HepG2 (cell line): ENCODE results near the gene SPATA32. TPM values are rescaled to one million over a fixed set of nuclear protein-coding genes. Genes with fewer than 3 reads are reported as not detected.

ENCODE experiments used
- ATAC-seq: fragments of 200-7000 bp; cut with Tn5 transposase; 3 replicates; pipeline ENCODE4 v1.9.1; 2020; ENCODE audit warnings: mild to moderate bottlenecking, moderate library complexity
- BruUV-seq: library from RNA; stranded (reverse); fragments of 400-500 nt; replicated peaks from 2 replicates; lab custom pipeline; 2021; lab: Mats Ljungman, UMichigan
- CTCF ChIA-PET: fragments of 300-600 bp; formaldehyde crosslinking; extraction: SDS; loops from one replicate; lab custom pipeline; 2021; ENCODE audit warnings: low total read pairs, inconsistent platforms, low intra/inter-chr PET ratio; lab: Yijun Ruan, JAX
- POLR2A ChIA-PET: fragments of 350-600 bp; sonication (Branson Sonifier 250); formaldehyde crosslinking; loops from one replicate; lab custom pipeline; 2020; ENCODE audit warnings: antibody characterized with exemption, inconsistent platforms; lab: Yijun Ruan, JAX
- DNase-seq: peaks from one replicate; pipeline ENCODE4 v3.0.0-alpha.2; 2015; ENCODE audit warnings: low spot score
- FAIRE-seq: peaks from 3 replicates; lab custom pipeline; 2011; peaks lifted over from hg19 to GRCh38; lab: Jason Lieb, UNC
- H2AFZ ChIP-seq: one replicate; pipeline ENCODE4 v1.6.1; 2011; ENCODE audit warnings: low read length, inconsistent platforms
- H3K27ac ChIP-seq: fragments of 300-600 bp; 3 replicates; pipeline ENCODE4 v1.8.0; 2011; ENCODE audit warnings: mixed run types, mild to moderate bottlenecking, mixed read lengths, low read length, inconsistent platforms; ENCODE audit not compliant: insufficient read depth; ENCODE audit errors: extremely low read length
- H3K27me3 ChIP-seq, 2 experiments: fragments of 200-600 bp in 1 of 2; 2 replicates in 1 of 2; 3 replicates in 1 of 2; pipeline versions ENCODE4 v1.6.0 to v1.8.0; 2011; ENCODE audit warnings: low read length in 2 of 2, mild to moderate bottlenecking in 2 of 2, moderate library complexity in 2 of 2, inconsistent platforms in 1 of 2; ENCODE audit not compliant: insufficient read depth in 2 of 2, control insufficient read depth in 1 of 2
- H3K36me3 ChIP-seq, 2 experiments: fragments of 200-600 bp in 1 of 2; replicated peaks in 1 of 2; 2 replicates in 1 of 2; 3 replicates in 1 of 2; pipeline versions ENCODE4 v1.5.1 to v1.8.0; 2011; ENCODE audit warnings: low read length in 2 of 2, inconsistent platforms in 1 of 2; ENCODE audit not compliant: insufficient read depth in 2 of 2, control insufficient read depth in 1 of 2
- H3K4me1 ChIP-seq: 2 replicates; pipeline ENCODE4 v1.5.1; 2012; ENCODE audit warnings: low read length, inconsistent platforms; ENCODE audit not compliant: insufficient read depth
- H3K4me2 ChIP-seq: 2 replicates; pipeline ENCODE4 v1.6.0; 2011; ENCODE audit warnings: low read depth, low read length, inconsistent platforms
- H3K4me3 ChIP-seq, 3 experiments: fragments of 200-600 bp in 1 of 3; sonication (generic), shearing (Covaris generic) in 1 of 3; replicated peaks in 1 of 3; 2 replicates each; pipeline ENCODE4 v1.5.1; 2011 to 2016; ENCODE audit warnings: low read length in 3 of 3, inconsistent platforms in 2 of 3, low read depth in 2 of 3, mild to moderate bottlenecking in 2 of 3, control low read depth in 1 of 3, mixed read lengths in 1 of 3; ENCODE audit not compliant: insufficient read depth in 1 of 3
- H3K79me2 ChIP-seq: one replicate; pipeline ENCODE4 v1.6.1; 2011; ENCODE audit warnings: low read length, inconsistent platforms; ENCODE audit not compliant: insufficient read depth
- H3K9ac ChIP-seq: 2 replicates; pipeline ENCODE4 v1.6.0; 2011; ENCODE audit warnings: mild to moderate bottlenecking, low read depth, low read length, inconsistent platforms; ENCODE audit not compliant: insufficient read depth
- H3K9me3 ChIP-seq: 2 replicates; pipeline ENCODE4 v1.5.1; 2012; ENCODE audit warnings: mild to moderate bottlenecking, low read length
- H4K20me1 ChIP-seq: 2 replicates; pipeline ENCODE4 v1.6.0; 2011; ENCODE audit warnings: inconsistent platforms, mild to moderate bottlenecking, low read length, moderate library complexity; ENCODE audit not compliant: insufficient read depth
- DZIP1 ChIP-seq: sonication (generic); formaldehyde crosslinking; IDR thresholded peaks from 2 replicates; pipeline ENCODE4 v1.5.0; 2020; ENCODE audit warnings: mild to moderate bottlenecking, missing genetic modification reagents
- ELF3 ChIP-seq: IDR thresholded peaks from 2 replicates; pipeline ENCODE4 v1.6.1; 2016; ENCODE audit warnings: missing genetic modification reagents, missing compliant biosample characterization
- HIVEP1 ChIP-seq: sonication (generic); formaldehyde crosslinking; IDR thresholded peaks from 2 replicates; pipeline ENCODE4 v1.4.0; 2020; ENCODE audit warnings: mild to moderate bottlenecking, missing genetic modification reagents
- KDM5B ChIP-seq: sonication (generic); formaldehyde crosslinking; IDR thresholded peaks from 2 replicates; pipeline ENCODE4 v1.4.0; 2020; ENCODE audit warnings: missing genetic modification reagents, mild to moderate bottlenecking, borderline replicate concordance
- NFE2 ChIP-seq: sonication (generic); formaldehyde crosslinking; IDR thresholded peaks from 2 replicates; pipeline ENCODE4 v1.4.0; 2020; ENCODE audit warnings: missing genetic modification reagents
- NR0B2 ChIP-seq: sonication (generic); formaldehyde crosslinking; IDR thresholded peaks from 2 replicates; pipeline ENCODE4 v1.4.0; 2020; ENCODE audit warnings: mild to moderate bottlenecking, missing genetic modification reagents
- NRL ChIP-seq: sonication (generic); formaldehyde crosslinking; IDR thresholded peaks from 2 replicates; pipeline ENCODE4 v1.5.0; 2020; ENCODE audit warnings: missing genetic modification reagents, mild to moderate bottlenecking, moderate library complexity, borderline replicate concordance
- SMC3 ChIP-seq: IDR thresholded peaks from 2 replicates; pipeline ENCODE4 v1.6.1; 2011; ENCODE audit warnings: low read length, improper control_type of control experiment
- SP4 ChIP-seq: sonication (generic); formaldehyde crosslinking; IDR thresholded peaks from 2 replicates; pipeline ENCODE4 v1.8.1; 2023; ENCODE audit warnings: mild to moderate bottlenecking, missing genetic modification reagents
- STAG1 ChIP-seq: sonication (generic); formaldehyde crosslinking; IDR thresholded peaks from 2 replicates; pipeline ENCODE4 v1.4.0; 2020; ENCODE audit warnings: missing genetic modification reagents
- TCF12 ChIP-seq, 2 experiments: fragments of 450-650 bp in 1 of 2; sonication (generic) in 1 of 2; formaldehyde crosslinking in 1 of 2; IDR thresholded peaks; 2 replicates each; pipeline versions ENCODE4 v1.6.1 to v1.8.0; 2017 to 2022; ENCODE audit warnings: antibody characterized with exemption in 1 of 2, mild to moderate bottlenecking in 1 of 2, missing genetic modification reagents in 1 of 2, moderate library complexity in 1 of 2
- TEAD3 ChIP-seq: optimal IDR thresholded peaks from 2 replicates; pipeline ENCODE3; 2016; ENCODE audit warnings: borderline replicate concordance
- ZFP91 ChIP-seq: sonication (generic); formaldehyde crosslinking; IDR thresholded peaks from 2 replicates; pipeline ENCODE4 v1.9.0; 2022; ENCODE audit warnings: missing genetic modification reagents, mild to moderate bottlenecking, borderline replicate concordance
- ZNF331 ChIP-seq: sonication (generic); formaldehyde crosslinking; IDR thresholded peaks from 2 replicates; pipeline ENCODE4 v1.4.0; 2020; ENCODE audit warnings: missing genetic modification reagents
- ZNF850 ChIP-seq: sonication (generic); formaldehyde crosslinking; conservative IDR thresholded peaks from 2 replicates; pipeline ENCODE4 v1.9.0; 2021; ENCODE audit warnings: mild to moderate bottlenecking, missing genetic modification reagents
- WGBS: methylation state at CpG from one replicate; pipeline ENCODE4 v1.1.6; 2017; ENCODE audit warnings: low lambda C conversion rate; 5-methylcytosine and 5-hydroxymethylcytosine counted together
- in situ Hi-C: cut with HindIII; loops from 2 replicates; pipeline ENCODE4 v1.10.0; 2017; ENCODE audit warnings: low pct_unique_long_range_greater_than_20kb; ENCODE audit not compliant: extremely low pct_ligation_motif_present
- intact Hi-C: fragments of 100-400 bp; cut with micrococcal nuclease; formaldehyde crosslinking; loops from one replicate; pipeline ENCODE4 v1.10.0; 2022; ENCODE audit not compliant: unreplicated experiment
- polyA plus RNA-seq, 8 experiments: library from polyadenylated mRNA; depleted of rRNA in 3 of 8; stranded (reverse) in 7 of 8; unstranded in 1 of 8; fragments of >200 nt; fragmentation: Illumina TruSeq in 4 of 8; extraction: Trizol in 4 of 8; gene quantifications; 2 replicates each; pipeline versions ENCODE4 v1.2.1 to v1.2.3, GENCODE V29; 2011 to 2016; ENCODE audit warnings: low read depth in 4 of 8, missing spikeins in 1 of 8, mixed read lengths in 1 of 8; ENCODE audit not compliant: insufficient read depth in 1 of 8
- total RNA-seq, 5 experiments: library from RNA; depleted of rRNA; stranded (reverse); fragments of >200 nt; fragmentation: Illumina TruSeq; extraction: Trizol; gene quantifications; 2 replicates each; pipeline ENCODE4 v1.2.3, GENCODE V29; 2016; ENCODE audit warnings: low read depth in 1 of 5
- TF ChIP-seq, protein P1 (sequence below): sonication (generic); formaldehyde crosslinking; IDR thresholded peaks from 2 replicates; pipeline ENCODE4 v1.5.0; 2020; ENCODE audit warnings: mild to moderate bottlenecking, missing genetic modification reagents, moderate library complexity

SPATA32 gene
- total and polyA plus RNA-seq, 2 of the 13 experiments (the other 11 are each of a cell fraction or from before 2014, with no cell fraction given) = not detected

GRCh38 chr17:45235416-45236281 is 26.2 kb downstream of the SPATA32 start:
- Histone ChIP-seq H3K4me3 (no peak overlapping the region), H3K4me1 (peaks cover 14% of the 10 kb centered on the region), H3K27ac (no peak overlapping the region), H3K9me3 (no peaks in the 10 kb centered on the region), H4K20me1 (no peaks in the 10 kb centered on the region), H3K27me3 (peaks cover 4 to 30% of the 10 kb centered on the region in 2 experiments), H3K79me2 (no peaks in the 10 kb centered on the region), H3K36me3 (no peaks in the 10 kb centered on the region), H3K9ac (no peak overlapping the region), H3K4me2 (no peak overlapping the region), H2AFZ (no peak overlapping the region)
- intact Hi-C loops (no loop called here), in situ Hi-C loops (no loop called here)
- ChIA-PET POLR2A (interaction anchor here (0.9 to 1.6 kb wide), 4 partner anchors 10 to 84 kb away, joined by 3 to 5 read pairs (median 4); no protein-coding TSS in a partner anchor), CTCF (interaction anchor here (1.3 to 4.1 kb wide), 7 partner anchors 11 to 150 kb away, joined by 4 to 63 read pairs (median 8); partner anchors contain the start of genes ACBD4, FMNL1 and PLCD3)
- DNase-seq = peak; percentile 58
- BruUV-seq = no TSS peak
- 40% methylated on average over 20 of the region's 20 CpGs for WGBS
- peak; percentile 86 for FAIRE-seq
- peak; percentile 13 for ATAC-seq
- TF ChIP-seq ELF3 (CRISPR knock-in tag) (0 out of 2 replicates have a peak, but pooled peaks have one; percentile 38), HIVEP1 (CRISPR knock-in tag) (0 out of 2 replicates have a peak, but pooled peaks have one; percentile 47), TCF12 (IDR thresholded peaks at IDR 0.05) (no peak), TCF12 (CRISPR knock-in tag; IDR thresholded peaks at IDR 0.05) (no peak), ZNF850 (CRISPR knock-in tag) (no peak), SP4 (CRISPR knock-in tag) (0 out of 2 replicates have a peak, but pooled peaks have one; percentile 20), NFE2 (CRISPR knock-in tag) (no peak), KDM5B (0 out of 2 replicates have a peak, but pooled peaks have one; percentile 29), STAG1 (CRISPR knock-in tag) (peak; percentile 66), DZIP1 (CRISPR knock-in tag) (0 out of 2 replicates have a peak, but pooled peaks have one; percentile 66), ZNF331 (CRISPR knock-in tag) (no peak), NR0B2 (CRISPR knock-in tag) (0 out of 2 replicates have a peak, but pooled peaks have one; percentile 36), ZFP91 (CRISPR knock-in tag) (peak; percentile 35; the same call in 1 of the 2 replicates), TEAD3 (CRISPR knock-in tag) (peak; percentile 50), NRL (CRISPR knock-in tag) (peak; percentile 45; the same call in 1 of the 2 replicates), SMC3 (peak; percentile 54; the same call in 1 of the 2 replicates)
- TF ChIP-seq, protein P1, sequence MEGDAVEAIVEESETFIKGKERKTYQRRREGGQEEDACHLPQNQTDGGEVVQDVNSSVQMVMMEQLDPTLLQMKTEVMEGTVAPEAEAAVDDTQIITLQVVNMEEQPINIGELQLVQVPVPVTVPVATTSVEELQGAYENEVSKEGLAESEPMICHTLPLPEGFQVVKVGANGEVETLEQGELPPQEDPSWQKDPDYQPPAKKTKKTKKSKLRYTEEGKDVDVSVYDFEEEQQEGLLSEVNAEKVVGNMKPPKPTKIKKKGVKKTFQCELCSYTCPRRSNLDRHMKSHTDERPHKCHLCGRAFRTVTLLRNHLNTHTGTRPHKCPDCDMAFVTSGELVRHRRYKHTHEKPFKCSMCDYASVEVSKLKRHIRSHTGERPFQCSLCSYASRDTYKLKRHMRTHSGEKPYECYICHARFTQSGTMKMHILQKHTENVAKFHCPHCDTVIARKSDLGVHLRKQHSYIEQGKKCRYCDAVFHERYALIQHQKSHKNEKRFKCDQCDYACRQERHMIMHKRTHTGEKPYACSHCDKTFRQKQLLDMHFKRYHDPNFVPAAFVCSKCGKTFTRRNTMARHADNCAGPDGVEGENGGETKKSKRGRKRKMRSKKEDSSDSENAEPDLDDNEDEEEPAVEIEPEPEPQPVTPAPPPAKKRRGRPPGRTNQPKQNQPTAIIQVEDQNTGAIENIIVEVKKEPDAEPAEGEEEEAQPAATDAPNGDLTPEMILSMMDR (CRISPR knock-in tag) = peak; percentile 85
